SK-N-SH (cell line): ENCODE data around the gene PRSS38.

Experiments
- CHD2 ChIP-seq: fragments of 150-350 bp; IDR thresholded peaks from 2 replicates; pipeline ENCODE4 v1.6.1; 2018; ENCODE audit warnings: low read length; ENCODE audit not compliant: partially characterized antibody
- FOXM1 ChIP-seq: IDR thresholded peaks from 2 replicates; pipeline ENCODE4 v1.4.0; 2012; ENCODE audit warnings: low read depth, mild to moderate bottlenecking
- GABPA ChIP-seq: IDR thresholded peaks from 2 replicates; pipeline ENCODE4 v1.4.0; 2012; ENCODE audit warnings: low read depth, mild to moderate bottlenecking
- GATA2 ChIP-seq: sonication (generic); formaldehyde crosslinking; IDR thresholded peaks from 2 replicates; pipeline ENCODE4 v1.5.0; 2020; ENCODE audit warnings: mild to moderate bottlenecking, missing genetic modification reagents
- MAX ChIP-seq: IDR thresholded peaks from 2 replicates; pipeline ENCODE4 v1.4.0; 2012; ENCODE audit warnings: low read depth
- MXI1 ChIP-seq: IDR thresholded peaks from 2 replicates; pipeline ENCODE4 v1.6.1; 2012; ENCODE audit warnings: mild to moderate bottlenecking, low read depth, low read length, improper control_type of control experiment
- POLR2AphosphoS5 ChIP-seq: IDR thresholded peaks from 2 replicates; pipeline ENCODE4 v1.6.1; 2012; ENCODE audit warnings: low read depth, low read length
- RCOR1 ChIP-seq: fragments of 150-350 bp; IDR thresholded peaks from 2 replicates; pipeline ENCODE4 v1.6.1; 2017; ENCODE audit warnings: antibody characterized with exemption, low read length
- SIN3A ChIP-seq: IDR thresholded peaks from 2 replicates; pipeline ENCODE4 v1.6.1; 2012; ENCODE audit warnings: low read depth, mild to moderate bottlenecking, low read length, moderate library complexity, borderline replicate concordance
- TAF1 ChIP-seq: IDR thresholded peaks from 2 replicates; pipeline ENCODE4 v1.6.1; 2012; ENCODE audit warnings: low read depth, mild to moderate bottlenecking, low read length, moderate library complexity, borderline replicate concordance
- YY1 ChIP-seq: IDR thresholded peaks from 2 replicates; pipeline ENCODE4 v1.4.0; 2012; ENCODE audit warnings: low read depth, mild to moderate bottlenecking
- TF ChIP-seq, protein P1 (sequence below): fragments of 200-600 bp; sonication (generic); IDR thresholded peaks from 2 replicates; pipeline ENCODE4 v1.6.1; 2017; ENCODE audit warnings: antibody characterized with exemption, mild to moderate bottlenecking, moderate library complexity
- TF ChIP-seq, protein P2 (sequence below): IDR thresholded peaks from 2 replicates; pipeline ENCODE4 v1.6.1; 2012; ENCODE audit warnings: mild to moderate bottlenecking, low read depth, low read length, moderate library complexity
- TF ChIP-seq, protein P3 (sequence below): IDR thresholded peaks from 2 replicates; pipeline ENCODE4 v1.4.0; 2012; ENCODE audit warnings: low read depth, borderline replicate concordance

DNA sequence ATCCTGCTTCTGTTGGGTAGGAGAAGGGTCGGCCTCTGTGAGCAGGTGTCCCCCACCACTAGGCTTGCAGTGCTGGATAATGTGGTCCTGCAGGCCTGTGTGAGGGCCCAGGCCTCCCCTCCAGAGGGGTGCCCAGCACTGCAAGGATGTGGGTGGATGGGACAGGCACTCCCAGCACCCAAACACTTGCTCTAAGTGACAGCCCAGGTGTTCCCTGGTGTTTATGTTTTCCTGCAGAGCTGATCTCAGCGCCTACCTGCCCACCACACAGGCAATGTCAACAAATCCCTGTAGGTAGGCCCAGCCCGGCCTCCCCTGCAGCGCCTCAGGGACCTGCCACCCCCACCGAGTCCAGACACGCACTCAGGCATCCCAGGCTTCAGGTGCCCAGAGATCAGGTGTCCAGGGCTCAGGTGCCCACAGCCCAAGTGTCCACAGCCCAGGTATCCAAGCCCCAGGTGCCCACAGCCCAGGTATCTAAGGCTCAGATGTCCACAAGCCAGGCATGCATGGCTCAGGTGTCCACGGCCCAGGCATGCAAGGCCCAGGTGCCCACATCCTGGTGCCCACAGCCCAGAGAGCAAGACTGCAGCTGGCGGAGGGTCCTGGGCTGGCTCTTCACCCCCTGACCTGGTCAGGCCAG lies 73.0 kb downstream of the PRSS38 start:
- TF ChIP-seq, protein P1, sequence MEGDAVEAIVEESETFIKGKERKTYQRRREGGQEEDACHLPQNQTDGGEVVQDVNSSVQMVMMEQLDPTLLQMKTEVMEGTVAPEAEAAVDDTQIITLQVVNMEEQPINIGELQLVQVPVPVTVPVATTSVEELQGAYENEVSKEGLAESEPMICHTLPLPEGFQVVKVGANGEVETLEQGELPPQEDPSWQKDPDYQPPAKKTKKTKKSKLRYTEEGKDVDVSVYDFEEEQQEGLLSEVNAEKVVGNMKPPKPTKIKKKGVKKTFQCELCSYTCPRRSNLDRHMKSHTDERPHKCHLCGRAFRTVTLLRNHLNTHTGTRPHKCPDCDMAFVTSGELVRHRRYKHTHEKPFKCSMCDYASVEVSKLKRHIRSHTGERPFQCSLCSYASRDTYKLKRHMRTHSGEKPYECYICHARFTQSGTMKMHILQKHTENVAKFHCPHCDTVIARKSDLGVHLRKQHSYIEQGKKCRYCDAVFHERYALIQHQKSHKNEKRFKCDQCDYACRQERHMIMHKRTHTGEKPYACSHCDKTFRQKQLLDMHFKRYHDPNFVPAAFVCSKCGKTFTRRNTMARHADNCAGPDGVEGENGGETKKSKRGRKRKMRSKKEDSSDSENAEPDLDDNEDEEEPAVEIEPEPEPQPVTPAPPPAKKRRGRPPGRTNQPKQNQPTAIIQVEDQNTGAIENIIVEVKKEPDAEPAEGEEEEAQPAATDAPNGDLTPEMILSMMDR: no peak
- TF ChIP-seq POLR2AphosphoS5 (no peak), TAF1 (no peak), GATA2 (CRISPR knock-in tag) (no peak), GABPA (no peak), YY1 (no peak), FOXM1 (no peak), RCOR1 (no peak), MAX (no peak), MXI1 (no peak), CHD2 (no peak), SIN3A (no peak)
- TF ChIP-seq, protein P2, sequence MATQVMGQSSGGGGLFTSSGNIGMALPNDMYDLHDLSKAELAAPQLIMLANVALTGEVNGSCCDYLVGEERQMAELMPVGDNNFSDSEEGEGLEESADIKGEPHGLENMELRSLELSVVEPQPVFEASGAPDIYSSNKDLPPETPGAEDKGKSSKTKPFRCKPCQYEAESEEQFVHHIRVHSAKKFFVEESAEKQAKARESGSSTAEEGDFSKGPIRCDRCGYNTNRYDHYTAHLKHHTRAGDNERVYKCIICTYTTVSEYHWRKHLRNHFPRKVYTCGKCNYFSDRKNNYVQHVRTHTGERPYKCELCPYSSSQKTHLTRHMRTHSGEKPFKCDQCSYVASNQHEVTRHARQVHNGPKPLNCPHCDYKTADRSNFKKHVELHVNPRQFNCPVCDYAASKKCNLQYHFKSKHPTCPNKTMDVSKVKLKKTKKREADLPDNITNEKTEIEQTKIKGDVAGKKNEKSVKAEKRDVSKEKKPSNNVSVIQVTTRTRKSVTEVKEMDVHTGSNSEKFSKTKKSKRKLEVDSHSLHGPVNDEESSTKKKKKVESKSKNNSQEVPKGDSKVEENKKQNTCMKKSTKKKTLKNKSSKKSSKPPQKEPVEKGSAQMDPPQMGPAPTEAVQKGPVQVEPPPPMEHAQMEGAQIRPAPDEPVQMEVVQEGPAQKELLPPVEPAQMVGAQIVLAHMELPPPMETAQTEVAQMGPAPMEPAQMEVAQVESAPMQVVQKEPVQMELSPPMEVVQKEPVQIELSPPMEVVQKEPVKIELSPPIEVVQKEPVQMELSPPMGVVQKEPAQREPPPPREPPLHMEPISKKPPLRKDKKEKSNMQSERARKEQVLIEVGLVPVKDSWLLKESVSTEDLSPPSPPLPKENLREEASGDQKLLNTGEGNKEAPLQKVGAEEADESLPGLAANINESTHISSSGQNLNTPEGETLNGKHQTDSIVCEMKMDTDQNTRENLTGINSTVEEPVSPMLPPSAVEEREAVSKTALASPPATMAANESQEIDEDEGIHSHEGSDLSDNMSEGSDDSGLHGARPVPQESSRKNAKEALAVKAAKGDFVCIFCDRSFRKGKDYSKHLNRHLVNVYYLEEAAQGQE: no peak
- TF ChIP-seq, protein P3, sequence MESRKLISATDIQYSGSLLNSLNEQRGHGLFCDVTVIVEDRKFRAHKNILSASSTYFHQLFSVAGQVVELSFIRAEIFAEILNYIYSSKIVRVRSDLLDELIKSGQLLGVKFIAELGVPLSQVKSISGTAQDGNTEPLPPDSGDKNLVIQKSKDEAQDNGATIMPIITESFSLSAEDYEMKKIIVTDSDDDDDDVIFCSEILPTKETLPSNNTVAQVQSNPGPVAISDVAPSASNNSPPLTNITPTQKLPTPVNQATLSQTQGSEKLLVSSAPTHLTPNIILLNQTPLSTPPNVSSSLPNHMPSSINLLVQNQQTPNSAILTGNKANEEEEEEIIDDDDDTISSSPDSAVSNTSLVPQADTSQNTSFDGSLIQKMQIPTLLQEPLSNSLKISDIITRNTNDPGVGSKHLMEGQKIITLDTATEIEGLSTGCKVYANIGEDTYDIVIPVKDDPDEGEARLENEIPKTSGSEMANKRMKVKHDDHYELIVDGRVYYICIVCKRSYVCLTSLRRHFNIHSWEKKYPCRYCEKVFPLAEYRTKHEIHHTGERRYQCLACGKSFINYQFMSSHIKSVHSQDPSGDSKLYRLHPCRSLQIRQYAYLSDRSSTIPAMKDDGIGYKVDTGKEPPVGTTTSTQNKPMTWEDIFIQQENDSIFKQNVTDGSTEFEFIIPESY: no peak
